HG03196 (cell line): Measurements from ENCODE around the gene TMEM125.

Experiments
- ATAC-seq: cut with Tn5 transposase; IDR thresholded peaks from one replicate; pipeline ENCODE4 v1.9.1; 2021; ENCODE audit not compliant: unreplicated experiment

The TMEM125 gene

GRCh38 chr1:43308635-43309404 is 39.0 kb downstream of the TMEM125 start:
- no peak for ATAC-seq

GRCh38 chr1:43309405-43310025 is 39.7 kb downstream of the TMEM125 start:
- no peak for ATAC-seq

GRCh38 chr1:43311521-43311920 is 41.7 kb downstream of the TMEM125 start:
- no peak for ATAC-seq

GRCh38 chr1:43312212-43312623 is 42.4 kb downstream of the TMEM125 start:
- no peak for ATAC-seq

GRCh38 chr1:43312663-43313515 is 43.1 kb downstream of the TMEM125 start:
- ATAC-seq, result no peak

GRCh38 chr1:43313771-43314170 is 44.0 kb downstream of the TMEM125 start:
- ATAC-seq, result no peak

- ATAC-seq, result no peak
Measured at GRCh38 chr1:43314233-43314632, 44.5 kb downstream of the TMEM125 start.

GRCh38 chr1:43315481-43315880 is 45.7 kb downstream of the TMEM125 start:
- no peak for ATAC-seq

GRCh38 chr1:43315963-43316737 is 46.4 kb downstream of the TMEM125 start:
- no peak for ATAC-seq

- ATAC-seq, result no peak
Measured at GRCh38 chr1:43316738-43317520, 47.1 kb downstream of the TMEM125 start.

- ATAC-seq, result no peak
Measured at GRCh38 chr1:43317817-43318471, 48.2 kb downstream of the TMEM125 start.

GRCh38 chr1:43318831-43319230 is 49.0 kb downstream of the TMEM125 start:
- ATAC-seq, result no peak

- ATAC-seq, result no peak
Measured at GRCh38 chr1:43319288-43319687, 49.5 kb downstream of the TMEM125 start.

- no peak for ATAC-seq
Measured at GRCh38 chr1:43319766-43320165, 50.0 kb downstream of the TMEM125 start.

GRCh38 chr1:43321331-43321891 is 51.6 kb downstream of the TMEM125 start:
- no peak for ATAC-seq

GRCh38 chr1:43322506-43322905 is 52.7 kb downstream of the TMEM125 start:
- no peak for ATAC-seq
